IPS-11a (cell line): Measurements from ENCODE around the gene PHLDA2.
A peak's percentile ranks its signal among the peaks of the same experiment; 100 is the strongest.

Source experiments
- H3K4me3 ChIP-seq: one replicate; pipeline ENCODE4 v1.5.1; 2013; ENCODE audit warnings: low read depth, low read length, control low read depth

Gene PHLDA2

GRCh38 chr11:2928605-2929530 lies at the start of gene PHLDA2:
Gene PHLDA2 (minus strand): TSS chr11:2929420. CDS start chr11:2929364, 56 bp downstream.
- H3K4me3 ChIP-seq, result peak within 1 kb of the TSS; percentile 55

- no peak overlapping the region for H3K4me3 ChIP-seq
Measured at GRCh38 chr11:2977113-2977512, 47.9 kb upstream of the PHLDA2 start.

- H3K4me3 ChIP-seq, result no peak overlapping the region
Measured at GRCh38 chr11:2976294-2977063, 47.3 kb upstream of the PHLDA2 start.

GRCh38 chr11:2975594-2975993 lies 46.4 kb upstream of the PHLDA2 start:
- no peak overlapping the region for H3K4me3 ChIP-seq

- H3K4me3 ChIP-seq, result no peak overlapping the region
Measured at GRCh38 chr11:2974272-2974671, 45.1 kb upstream of the PHLDA2 start.

GRCh38 chr11:2968341-2968900 lies 39.2 kb upstream of the PHLDA2 start:
- H3K4me3 ChIP-seq, result no peak overlapping the region

GRCh38 chr11:2964782-2965181 lies 35.6 kb upstream of the PHLDA2 start:
- H3K4me3 ChIP-seq, result no peak overlapping the region

GRCh38 chr11:2963761-2964160 lies 34.5 kb upstream of the PHLDA2 start:
- no peak overlapping the region for H3K4me3 ChIP-seq

- H3K4me3 ChIP-seq, result no peak overlapping the region
Measured at GRCh38 chr11:2963112-2963754, 34.0 kb upstream of the PHLDA2 start.

- no peak overlapping the region for H3K4me3 ChIP-seq
Measured at GRCh38 chr11:2961080-2961479, 31.9 kb upstream of the PHLDA2 start.

GRCh38 chr11:2960139-2960538 lies 30.9 kb upstream of the PHLDA2 start:
- H3K4me3 ChIP-seq, result no peak overlapping the region

- no peak overlapping the region for H3K4me3 ChIP-seq
Measured at GRCh38 chr11:2958251-2958650, 29.0 kb upstream of the PHLDA2 start.

GRCh38 chr11:2955906-2956476 lies 26.8 kb upstream of the PHLDA2 start:
- no peak overlapping the region for H3K4me3 ChIP-seq

- H3K4me3 ChIP-seq, result no peak overlapping the region
Measured at GRCh38 chr11:2954263-2954662, 25.0 kb upstream of the PHLDA2 start.

- H3K4me3 ChIP-seq, result no peak overlapping the region
Measured at GRCh38 chr11:2952290-2952689, 23.1 kb upstream of the PHLDA2 start.

GRCh38 chr11:2951231-2952110 lies 22.3 kb upstream of the PHLDA2 start:
- H3K4me3 ChIP-seq, result no peak overlapping the region

GRCh38 chr11:2950825-2951224 lies 21.6 kb upstream of the PHLDA2 start:
- H3K4me3 ChIP-seq, result no peak overlapping the region

GRCh38 chr11:2949920-2950319 lies 20.7 kb upstream of the PHLDA2 start:
- no peak overlapping the region for H3K4me3 ChIP-seq

GRCh38 chr11:2947744-2948143 lies 18.5 kb upstream of the PHLDA2 start:
- H3K4me3 ChIP-seq, result no peak overlapping the region

- H3K4me3 ChIP-seq, result no peak overlapping the region
Measured at GRCh38 chr11:2945757-2946287, 16.6 kb upstream of the PHLDA2 start.
